Measurements from ENCODE around the gene ICA1. TPM values are rescaled to one million over a fixed set of nuclear protein-coding genes. Genes with fewer than 3 reads are reported as not detected.

Gene ICA1
- total RNA-seq, 1 donor from 2014 or later, result 27.0 TPM

- no peaks in the 10 kb centered on the region for H3K4me1 ChIP-seq
- ATAC-seq (no peak), DNase-seq (no peak)
- TF ChIP-seq CTCF (IDR thresholded peaks at IDR 0.05), result no peak
- no peak overlapping the region for H3K4me3 ChIP-seq
- H3K27me3 ChIP-seq, result no peaks in the 10 kb centered on the region
- intact Hi-C loops (cut with DNase I), result no loop called here
- H3K9me3 ChIP-seq, result no peaks in the 10 kb centered on the region
- H3K27ac ChIP-seq, result no peak overlapping the region
- H3K36me3 ChIP-seq, result no peaks in the 10 kb centered on the region
Measured at GRCh38 chr7:8296362-8296659, 34.3 kb upstream of the ICA1 start.

GRCh38 chr7:8295638-8296361, 33.8 kb upstream of the ICA1 start:
- ATAC-seq, result peak; percentile 98
- no peaks in the 10 kb centered on the region for H3K4me1 ChIP-seq
- intact Hi-C loops (cut with DNase I), result no loop called here
- DNase-seq, result no peak
- H3K9me3 ChIP-seq, result no peaks in the 10 kb centered on the region
- no peak overlapping the region for H3K4me3 ChIP-seq
- peak; percentile 79 for TF ChIP-seq CTCF (IDR thresholded peaks at IDR 0.05)
- H3K27me3 ChIP-seq, result no peaks in the 10 kb centered on the region
- no peaks in the 10 kb centered on the region for H3K36me3 ChIP-seq
- no peak overlapping the region for H3K27ac ChIP-seq

GRCh38 chr7:8291397-8292141, 29.6 kb upstream of the ICA1 start:
- Histone ChIP-seq H3K27ac (no peak overlapping the region), H3K9me3 (no peaks in the 10 kb centered on the region), H3K27me3 (no peaks in the 10 kb centered on the region), H3K4me1 (no peaks in the 10 kb centered on the region), H3K36me3 (no peaks in the 10 kb centered on the region), H3K4me3 (no peak overlapping the region)
- TF ChIP-seq CTCF (IDR thresholded peaks at IDR 0.05), result no peak
- ATAC-seq, result no peak
- no peak for DNase-seq
- intact Hi-C loops (cut with DNase I), result no loop called here

- DNase-seq, result no peak
- ATAC-seq, result peak; percentile 71
- H3K9me3 ChIP-seq, result no peaks in the 10 kb centered on the region
- H3K4me1 ChIP-seq, result no peaks in the 10 kb centered on the region
- H3K27me3 ChIP-seq, result no peaks in the 10 kb centered on the region
- H3K36me3 ChIP-seq, result no peaks in the 10 kb centered on the region
- intact Hi-C loops (cut with DNase I), result no loop called here
- no peak for TF ChIP-seq CTCF (IDR thresholded peaks at IDR 0.05)
- no peak overlapping the region for H3K4me3 ChIP-seq
- H3K27ac ChIP-seq, result no peak overlapping the region
Measured at GRCh38 chr7:8290645-8291308, 28.8 kb upstream of the ICA1 start.

- TF ChIP-seq CTCF (IDR thresholded peaks at IDR 0.05), result no peak
- Histone ChIP-seq H3K27ac (no peak overlapping the region), H3K4me3 (no peak overlapping the region), H3K36me3 (no peaks in the 10 kb centered on the region), H3K4me1 (no peaks in the 10 kb centered on the region), H3K27me3 (no peaks in the 10 kb centered on the region), H3K9me3 (no peaks in the 10 kb centered on the region)
- ATAC-seq (no peak), DNase-seq (no peak)
- intact Hi-C loops (cut with DNase I), result no loop called here
Measured at GRCh38 chr7:8286118-8286517, 24.2 kb upstream of the ICA1 start.

Data from upper lobe of right lung (tissue), 1 donor.